ENCODE data around the gene TSPAN18.

GRCh38 chr11:44870181-44870580 is 143.4 kb downstream of the TSPAN18 start:
- TF ChIP-seq CTCF (IDR thresholded peaks at IDR 0.05) (no peak), POLR2A (IDR thresholded peaks at IDR 0.05) (no peak)

Measured in thyroid gland (tissue), 4 donors.